ENCODE results near the gene GRK4. TPM values are rescaled to one million over a fixed set of nuclear protein-coding genes. Genes with fewer than 3 reads are reported as not detected.
"Not testable (repeated sequence)": the region's sequence is repeated elsewhere in the genome, so short reads cannot be mapped to it uniquely, and the experiment has no call there.

The GRK4 gene
- total RNA-seq = 3.7 and 4.0 TPM in 2 replicates

GRCh38 chr4:2963175-2963965 is at the start of gene GRK4, which contains the start of gene NOP14:
TSS of gene GRK4 (plus strand) at chr4:2963571. CDS start at chr4:2964071, 500 bp downstream.
TSS of gene NOP14 (minus strand) at chr4:2963406. CDS start at chr4:2963319, 87 bp downstream.
- intact Hi-C loops (cut with micrococcal nuclease) = loop anchor here (1.0 to 5.0 kb wide), 17 partner anchors 15 to 1251 kb away; partner anchors contain the start of genes ADD1, CFAP99, FAM193A and HTT

- intact Hi-C loops (cut with micrococcal nuclease) = no loop called here
Observed at GRCh38 chr4:2914256-2915126, 48.9 kb upstream of the GRK4 start.

GRCh38 chr4:2915789-2916188 is 47.6 kb upstream of the GRK4 start:
- intact Hi-C loops (cut with micrococcal nuclease) = no loop called here

- intact Hi-C loops (cut with micrococcal nuclease) = not testable (repeated sequence)
Observed at GRCh38 chr4:2916696-2917095, 46.7 kb upstream of the GRK4 start.

GRCh38 chr4:2918300-2918699 is 45.1 kb upstream of the GRK4 start:
- intact Hi-C loops (cut with micrococcal nuclease) = not testable (repeated sequence)

GRCh38 chr4:2918714-2919113 is 44.7 kb upstream of the GRK4 start:
- intact Hi-C loops (cut with micrococcal nuclease) = not testable (repeated sequence)

GRCh38 chr4:2922453-2923101 is 40.8 kb upstream of the GRK4 start:
- intact Hi-C loops (cut with micrococcal nuclease) = not testable (repeated sequence)

- intact Hi-C loops (cut with micrococcal nuclease) = no loop called here
Observed at GRCh38 chr4:2923141-2923551, 40.2 kb upstream of the GRK4 start.

GRCh38 chr4:2923668-2924173 is 39.6 kb upstream of the GRK4 start:
- intact Hi-C loops (cut with micrococcal nuclease) = no loop called here

- intact Hi-C loops (cut with micrococcal nuclease) = no loop called here
Observed at GRCh38 chr4:2924286-2924685, 39.1 kb upstream of the GRK4 start.

- intact Hi-C loops (cut with micrococcal nuclease) = no loop called here
Observed at GRCh38 chr4:2924765-2925301, 38.5 kb upstream of the GRK4 start.

GRCh38 chr4:2925496-2925895 is 37.9 kb upstream of the GRK4 start:
- intact Hi-C loops (cut with micrococcal nuclease) = no loop called here

GRCh38 chr4:2925931-2926860 is 37.2 kb upstream of the GRK4 start:
- intact Hi-C loops (cut with micrococcal nuclease) = no loop called here

- intact Hi-C loops (cut with micrococcal nuclease) = no loop called here
Observed at GRCh38 chr4:2927016-2927695, 36.2 kb upstream of the GRK4 start.

GRCh38 chr4:2927696-2928075 is 35.7 kb upstream of the GRK4 start:
- intact Hi-C loops (cut with micrococcal nuclease) = no loop called here

- intact Hi-C loops (cut with micrococcal nuclease) = no loop called here
Observed at GRCh38 chr4:2928242-2929176, 34.9 kb upstream of the GRK4 start.

GRCh38 chr4:2929469-2929868 is 33.9 kb upstream of the GRK4 start:
- intact Hi-C loops (cut with micrococcal nuclease) = no loop called here

- intact Hi-C loops (cut with micrococcal nuclease) = loop anchor here (5.0 to 10.0 kb wide), 2 partner anchors 463 to 515 kb away; partner anchors contain the start of genes CFAP99, RNF4 and ZFYVE28
Observed at GRCh38 chr4:2930135-2930757, 33.1 kb upstream of the GRK4 start.

All from T-helper 1 cell treated with Interleukin-12 subunit alpha and Interleukin-12 subunit beta and Interleukin-4 antibody, amounts not matched to agents 30 ng/mL and 1 ng/mL, for 36 hours (primary cell).